HCT116 (cell line): ENCODE results near the gene RTTN. TPM values are rescaled to one million over a fixed set of nuclear protein-coding genes. Genes with fewer than 3 reads are reported as not detected.

Experiments used
- ATAC-seq: fragments of 200-7000 bp; cut with Tn5 transposase; 2 replicates; pipeline ENCODE4 v1.9.1; 2020; ENCODE audit warnings: mild to moderate bottlenecking, moderate library complexity
- BruUV-seq: library from RNA; stranded (reverse); fragments of 400-500 nt; replicated peaks from 2 replicates; lab custom pipeline; 2021; lab: Mats Ljungman, UMichigan
- CTCF ChIA-PET: fragments of 300-600 bp; sonication (Branson Sonifier 250); formaldehyde crosslinking; loops from one replicate; lab custom pipeline; 2021; ENCODE audit warnings: antibody characterized with exemption; lab: Charles Lee
- POLR2A ChIA-PET: fragments of 300-600, 350-600 bp; sonication (Branson Sonifier 250); formaldehyde crosslinking; loops from one replicate; lab custom pipeline; 2021; ENCODE audit warnings: antibody characterized with exemption; lab: Charles Lee
- RAD21 ChIA-PET, 2 experiments: fragments of 300-600 bp; sonication (Branson Sonifier 250); formaldehyde crosslinking; loops; one replicate each; lab custom pipeline; 2023; ENCODE audit warnings: low total read pairs in 2 of 2; ENCODE audit not compliant: uncharacterized antibody in 2 of 2, unreplicated experiment in 2 of 2, low non-redundant PET in 1 of 2; lab: Charles Lee
- DNase-seq: peaks from one replicate; pipeline ENCODE4 v3.0.0-alpha.2; 2010; ENCODE audit warnings: low read depth, low spot score
- H2AFZ ChIP-seq: fragments of 200-600 bp; shearing (Covaris generic), sonication (generic); 2 replicates; pipeline ENCODE4 v1.6.1; 2017; ENCODE audit warnings: low read depth, mixed run types, mixed read lengths, antibody characterized with exemption, low read length; ENCODE audit not compliant: poor library complexity, severe bottlenecking
- H3K27ac ChIP-seq: 2 replicates; pipeline ENCODE4 v1.5.1; 2012; ENCODE audit warnings: low read depth, low read length
- H3K27me3 ChIP-seq: fragments of 200-600 bp; sonication (generic); 2 replicates; pipeline ENCODE4 v1.6.1; 2016; ENCODE audit warnings: mixed run types, low read length, mixed read lengths; ENCODE audit not compliant: insufficient read depth
- H3K36me3 ChIP-seq, 2 experiments: fragments of 200-500 bp in 1 of 2; fragments of 200-600 bp in 1 of 2; sonication (Bioruptor generic) in 1 of 2; sonication (generic) in 1 of 2; 2 replicates each; pipeline versions ENCODE4 v1.5.1 to v1.6.1; 2014 to 2016; ENCODE audit warnings: low read length in 2 of 2, inconsistent platforms in 1 of 2, mixed read lengths in 1 of 2, mixed run types in 1 of 2; ENCODE audit not compliant: insufficient read depth in 2 of 2, control insufficient read depth in 1 of 2
- H3K4me1 ChIP-seq, 2 experiments: fragments of 200-600 bp in 1 of 2; sonication (generic) in 1 of 2; 2 replicates each; pipeline versions ENCODE4 v1.5.1 to v1.6.1; 2012 to 2017; ENCODE audit warnings: low read length in 2 of 2, inconsistent platforms in 1 of 2, mild to moderate bottlenecking in 1 of 2, mixed read lengths in 1 of 2, mixed run types in 1 of 2, moderate library complexity in 1 of 2; ENCODE audit not compliant: insufficient read depth in 2 of 2, control insufficient read depth in 1 of 2
- H3K4me2 ChIP-seq: fragments of 200-600 bp; sonication (generic); 2 replicates; pipeline ENCODE4 v1.6.1; 2017; ENCODE audit warnings: mixed run types, low read length, mixed read lengths
- H3K4me3 ChIP-seq, 2 experiments: fragments of 200-600 bp in 1 of 2; sonication (generic) in 1 of 2; replicated peaks in 1 of 2; 2 replicates each; pipeline ENCODE4 v1.5.1; 2011 to 2016; ENCODE audit warnings: low read length in 2 of 2, control low read depth in 1 of 2, low read depth in 1 of 2, mild to moderate bottlenecking in 1 of 2, mixed read lengths in 1 of 2, mixed run types in 1 of 2
- H3K79me2 ChIP-seq: fragments of 200-600 bp; sonication (generic); 2 replicates; pipeline ENCODE4 v1.6.1; 2017; ENCODE audit warnings: mild to moderate bottlenecking, mixed run types, low read length, moderate library complexity, mixed read lengths; ENCODE audit not compliant: insufficient read depth
- H3K9ac ChIP-seq: fragments of 200-600 bp; sonication (generic); 2 replicates; pipeline ENCODE4 v1.6.1; 2016; ENCODE audit warnings: low read length, mixed read lengths
- H3K9me2 ChIP-seq: fragments of 200-600 bp; sonication (generic), shearing (Covaris generic); 2 replicates; pipeline ENCODE4 v1.6.1; 2017; ENCODE audit warnings: mixed run types, mild to moderate bottlenecking, moderate library complexity; ENCODE audit not compliant: insufficient read depth
- H3K9me3 ChIP-seq, 2 experiments: fragments of 200-500 bp in 1 of 2; fragments of 200-600 bp in 1 of 2; sonication (Bioruptor generic) in 1 of 2; sonication (generic) in 1 of 2; 2 replicates each; pipeline ENCODE4 v1.6.1; 2014 to 2017; ENCODE audit warnings: low read length in 2 of 2, mixed read lengths in 2 of 2, inconsistent platforms in 1 of 2, low read depth in 1 of 2, mild to moderate bottlenecking in 1 of 2, mixed run types in 1 of 2, moderate library complexity in 1 of 2; ENCODE audit not compliant: control insufficient read depth in 1 of 2, insufficient read depth in 1 of 2
- H4K20me1 ChIP-seq: fragments of 200-600 bp; sonication (generic), shearing (Covaris generic); 2 replicates; pipeline ENCODE4 v1.6.1; 2017; ENCODE audit warnings: mixed run types, mild to moderate bottlenecking, moderate library complexity; ENCODE audit not compliant: insufficient read depth
- ATF3 ChIP-seq: IDR thresholded peaks from 2 replicates; pipeline ENCODE4 v1.6.1; 2012
- CBX3 ChIP-seq: IDR thresholded peaks from 2 replicates; pipeline ENCODE4 v1.6.1; 2012; ENCODE audit warnings: low read depth
- CTCF ChIP-seq, 3 experiments: fragments of 200-600 bp in 1 of 3; sonication (generic) in 1 of 3; IDR thresholded peaks in 2 of 3; conservative IDR thresholded peaks in 1 of 3; 2 replicates each; pipeline ENCODE4 v1.5.1; 2012 to 2017; ENCODE audit warnings: low read depth in 2 of 3, low read length in 2 of 3, antibody characterized with exemption in 1 of 3, borderline replicate concordance in 1 of 3, control low read depth in 1 of 3, mild to moderate bottlenecking in 1 of 3, mixed read lengths in 1 of 3, mixed run types in 1 of 3, moderate library complexity in 1 of 3; ENCODE audit not compliant: insufficient read depth in 1 of 3
- EGR1 ChIP-seq: IDR thresholded peaks from 2 replicates; pipeline ENCODE4 v1.6.1; 2012; ENCODE audit warnings: low read depth
- EZH2 ChIP-seq: fragments of 200-600 bp; sonication (generic); IDR thresholded peaks from 2 replicates; pipeline ENCODE4 v1.6.1; 2017; ENCODE audit warnings: antibody characterized with exemption, mixed run types
- EZH2phosphoT487 ChIP-seq: fragments of 200-600 bp; IDR thresholded peaks from 2 replicates; pipeline ENCODE4 v1.6.1; 2018; ENCODE audit warnings: antibody characterized with exemption, borderline replicate concordance
- FOSL1 ChIP-seq: IDR thresholded peaks from 2 replicates; pipeline ENCODE4 v1.6.1; 2012; ENCODE audit warnings: low read depth
- JUND ChIP-seq: IDR thresholded peaks from 2 replicates; pipeline ENCODE4 v1.6.1; 2012
- POLR2A ChIP-seq: IDR thresholded peaks from 2 replicates; pipeline ENCODE4 v1.7.0; 2011; ENCODE audit warnings: borderline replicate concordance; ENCODE audit not compliant: insufficient read depth, insufficient read length; ENCODE audit errors: extremely low read depth
- RAD21 ChIP-seq: IDR thresholded peaks from 2 replicates; pipeline ENCODE4 v1.6.1; 2012; ENCODE audit warnings: low read depth, mild to moderate bottlenecking
- SIN3A ChIP-seq: IDR thresholded peaks from 2 replicates; pipeline ENCODE4 v1.6.1; 2012; ENCODE audit warnings: low read depth
- TCF7L2 ChIP-seq: IDR thresholded peaks from 2 replicates; pipeline ENCODE4 v1.7.0; 2011; ENCODE audit warnings: borderline replicate concordance, inconsistent platforms; ENCODE audit not compliant: insufficient read depth, insufficient read length; ENCODE audit errors: extremely low read depth
- YY1 ChIP-seq: IDR thresholded peaks from 2 replicates; pipeline ENCODE4 v1.6.1; 2011; ENCODE audit warnings: low read length, low read depth, moderate library complexity, mild to moderate bottlenecking; ENCODE audit not compliant: insufficient replicate concordance; ENCODE audit errors: extremely low read depth
- ZBTB33 ChIP-seq: IDR thresholded peaks from 2 replicates; pipeline ENCODE4 v1.6.1; 2011; ENCODE audit warnings: mild to moderate bottlenecking, low read length, moderate library complexity; ENCODE audit not compliant: insufficient replicate concordance; ENCODE audit errors: extremely low read depth
- ZNF274 ChIP-seq: fragments of 200-500 bp; sonication (Bioruptor generic); IDR thresholded peaks from 2 replicates; pipeline ENCODE4 v1.6.1; 2014; ENCODE audit warnings: mild to moderate bottlenecking, low read depth, low read length, inconsistent platforms
- intact Hi-C: fragments of 100-400 bp; cut with micrococcal nuclease; formaldehyde crosslinking; loops from 2 replicates; pipeline ENCODE4 v1.10.0; 2022
- total RNA-seq: library from RNA; stranded (reverse); gene quantifications from one replicate; pipeline ENCODE4 v1.2.1, GENCODE V29; 2021; ENCODE audit not compliant: unreplicated experiment

The RTTN gene
- total RNA-seq, 1 experiment from 2014 or later, result 41.2 TPM

- RAD21 ChIA-PET, result no interaction called here
- H3K36me3 ChIP-seq, result peaks cover 5 to 8% of the 10 kb centered on the region in 2 experiments; a peak in 3 of 4 replicates
- ATAC-seq (no peak), DNase-seq (no peak)
- BruUV-seq, result no TSS peak
- no peak overlapping the region for H3K4me2 ChIP-seq
- no peak overlapping the region for H2AFZ ChIP-seq
- H3K9me3 ChIP-seq, result no peaks in the 10 kb centered on the region
- no peak overlapping the region for H3K4me3 ChIP-seq
- H4K20me1 ChIP-seq, result peaks cover under 1% of the 10 kb centered on the region; the same call in 1 of the 2 replicates
- POLR2A ChIA-PET, result no interaction called here
- 0 out of 4 replicates have a peak, but pooled peaks cover 0 to 2% of the 10 kb centered on the region in 2 experiments for H3K4me1 ChIP-seq
- H3K27ac ChIP-seq, result no peak overlapping the region
- H3K9me2 ChIP-seq, result no peaks in the 10 kb centered on the region
- CTCF ChIA-PET, result no interaction called here
- H3K79me2 ChIP-seq, result no peaks in the 10 kb centered on the region
- no peak overlapping the region for H3K9ac ChIP-seq
- intact Hi-C loops, result no loop called here
- no peak for TF ChIP-seq TCF7L2
- no peak for TF ChIP-seq RAD21
- no peak for TF ChIP-seq JUND
- no peak for TF ChIP-seq ATF3
- no peak for TF ChIP-seq CTCF (IDR thresholded peaks at IDR 0.05 in 2 of 3, conservative IDR thresholded peaks at IDR 0.05 in 1 of 3; ENCODE audit: borderline replicate concordance in 1 of 3, insufficient read depth in 1 of 3, low read depth in 2 of 3, low read length in 2 of 3)
- TF ChIP-seq ZBTB33, result no peak
- TF ChIP-seq POLR2A, result no peak
- no peak for TF ChIP-seq FOSL1
- TF ChIP-seq YY1, result no peak
- TF ChIP-seq EZH2, result no peak
- no peak for TF ChIP-seq EZH2phosphoT487
- TF ChIP-seq SIN3A, result no peak
- TF ChIP-seq EGR1, result no peak
- TF ChIP-seq CBX3, result no peak
- TF ChIP-seq ZNF274, result no peak
- H3K27me3 ChIP-seq, result no peaks in the 10 kb centered on the region
Observed at GRCh38 chr18:70128271-70128670, 77.2 kb downstream of the RTTN start.
